ENCODE measurements around the gene CLINT1.
"Not testable (repeated sequence)": the region's sequence is repeated elsewhere in the genome, so short reads cannot be mapped to it uniquely, and the experiment has no call there.

Gene CLINT1

GRCh38 chr5:157860898-157861890 lies 2.2 kb upstream of the CLINT1 start:
- DNase-seq = no peak

DNA sequence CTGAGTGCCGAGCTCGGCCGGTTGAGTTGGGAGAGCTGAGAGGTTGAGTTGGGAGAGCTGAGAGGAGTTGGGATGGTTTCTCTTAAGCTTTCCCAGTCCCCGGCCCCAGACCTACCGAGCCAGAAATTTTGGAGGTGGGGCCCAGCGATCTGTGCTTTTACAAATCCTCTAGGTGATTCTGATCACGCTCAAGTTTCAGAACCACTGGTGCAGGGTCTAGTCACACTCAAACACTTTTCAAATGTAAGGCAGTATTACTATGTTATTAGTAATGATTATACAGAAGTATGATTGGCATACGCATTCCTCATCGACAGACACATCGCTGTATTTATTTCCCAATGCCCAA lies 256 bp upstream of the CLINT1 start:
- no peak for DNase-seq

- DNase-seq = no peak
Measured at GRCh38 chr5:157857816-157858526, 974 bp downstream of the CLINT1 start.

DNA sequence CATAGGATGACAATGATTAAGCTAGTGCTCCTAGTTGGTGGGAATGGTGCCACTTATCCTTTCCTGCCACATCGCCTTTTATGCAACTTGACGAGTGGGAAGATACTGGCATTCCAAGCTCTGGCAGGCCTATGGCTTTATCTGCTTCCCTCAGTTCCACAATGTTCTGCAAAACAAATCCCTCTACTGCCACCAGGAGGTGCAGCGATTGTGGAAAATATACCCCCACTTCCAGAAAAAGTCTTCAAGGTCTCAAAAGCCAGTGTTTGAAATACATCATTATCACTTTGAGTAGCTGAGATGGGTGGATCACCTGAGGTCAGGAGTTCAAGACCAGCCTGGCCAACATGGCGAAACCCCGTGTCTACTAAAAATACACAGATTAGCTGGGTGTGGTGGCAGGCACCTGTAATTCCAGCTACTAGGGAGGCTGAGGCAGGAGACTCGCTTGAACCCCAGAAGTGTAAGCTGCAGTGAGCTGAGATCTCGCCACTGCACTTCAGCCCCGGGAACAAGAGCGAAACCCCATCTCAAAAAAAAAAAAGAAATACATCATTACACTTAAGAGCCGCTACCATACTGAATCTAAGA lies 3.4 kb downstream of the CLINT1 start:
- DNase-seq = peak; percentile 60 to 65

DNA sequence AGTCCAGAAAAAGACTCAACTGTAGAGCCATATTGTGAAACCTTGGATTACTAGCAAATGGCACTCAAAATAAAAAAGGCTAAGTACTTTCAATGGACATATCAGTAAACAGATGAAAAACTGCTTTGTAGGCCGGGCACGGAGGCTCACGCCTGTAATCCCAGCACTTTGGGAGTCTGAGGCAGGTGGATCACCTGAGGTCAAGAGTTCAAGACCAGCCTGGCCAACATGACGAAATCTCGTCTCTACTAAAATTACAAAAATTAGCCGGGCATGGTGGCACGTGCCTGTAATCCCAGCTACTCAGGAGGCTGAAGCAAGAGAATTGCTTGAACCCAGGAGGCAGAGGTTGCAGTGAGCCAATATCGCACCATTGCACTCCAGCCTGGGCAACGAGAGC lies 5.6 kb downstream of the CLINT1 start:
- not testable (repeated sequence) for DNase-seq

GRCh38 chr5:157845914-157846598 lies 12.9 kb downstream of the CLINT1 start:
- DNase-seq = no peak

DNA sequence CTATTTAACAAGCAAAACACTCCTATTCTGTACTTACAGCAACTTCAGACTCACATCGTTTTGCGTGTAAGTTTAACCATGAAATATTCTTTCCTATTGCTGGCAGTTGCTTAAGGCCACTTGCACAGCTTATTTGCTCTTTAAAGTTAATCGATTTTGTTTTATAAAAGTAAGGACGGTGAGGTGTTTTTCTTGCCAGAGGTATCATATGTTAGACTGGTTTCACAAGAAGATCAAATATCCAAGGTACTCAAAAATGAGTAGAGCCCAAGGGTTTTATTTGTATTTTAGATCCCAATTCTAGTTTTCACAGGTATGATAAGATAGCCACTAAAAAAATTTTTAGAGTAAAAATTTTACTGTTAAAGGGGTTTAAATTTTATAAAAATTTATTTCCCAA lies 16.2 kb downstream of the CLINT1 start:
- no peak for DNase-seq

GRCh38 chr5:157842185-157842584 lies 16.8 kb downstream of the CLINT1 start:
- DNase-seq = no peak

DNA sequence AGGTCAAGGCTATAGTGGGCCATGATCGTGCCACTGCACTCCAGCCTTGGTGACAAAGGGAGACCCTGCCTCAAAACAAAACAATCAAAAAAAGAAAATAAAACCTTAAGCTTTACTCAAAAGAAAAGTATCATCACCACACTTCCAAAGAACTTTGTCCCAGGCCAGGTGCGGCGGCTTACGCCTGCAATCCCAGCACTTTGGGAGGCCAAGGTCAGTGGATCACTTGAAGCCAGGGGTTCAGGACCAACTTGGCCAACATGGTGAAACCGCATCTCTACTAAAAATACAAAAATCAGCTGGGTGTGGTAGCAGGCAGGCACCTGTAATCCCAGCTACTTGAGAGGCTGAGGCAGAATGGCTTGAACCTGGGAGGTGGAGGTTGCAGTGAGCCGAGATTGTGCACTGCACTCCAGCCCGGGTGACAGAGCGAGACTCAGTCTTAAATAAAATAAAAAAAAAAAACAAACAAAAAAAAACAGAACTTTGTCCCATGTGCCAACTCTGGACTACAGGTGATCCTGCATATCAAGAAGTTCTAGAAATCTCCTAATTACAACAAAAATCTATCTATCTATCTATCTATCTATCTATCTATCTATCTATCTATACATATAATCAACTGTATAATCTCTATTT lies 19.7 kb downstream of the CLINT1 start:
- DNase-seq = no peak

- no peak for DNase-seq
Measured at GRCh38 chr5:157836121-157836753, 22.7 kb downstream of the CLINT1 start.

DNA sequence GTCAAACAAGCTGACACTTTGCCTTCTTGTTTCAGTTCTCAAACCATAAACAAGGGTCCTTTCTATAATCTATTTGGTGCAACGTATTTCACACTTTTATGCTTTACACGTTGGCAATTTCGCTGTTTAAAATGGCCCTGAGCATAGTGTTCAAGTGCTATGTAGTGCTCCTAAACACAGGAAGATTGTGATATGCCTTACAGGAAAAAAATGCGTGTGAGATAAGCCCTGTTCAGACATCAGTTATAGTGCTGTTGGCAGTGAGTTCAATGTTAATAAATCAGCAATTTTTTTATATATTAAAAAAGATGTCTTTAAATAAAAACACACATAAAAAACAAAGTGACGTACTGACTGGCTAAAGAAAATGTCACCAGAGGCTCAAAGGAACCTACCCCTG lies 23.9 kb downstream of the CLINT1 start:
- DNase-seq = no peak

- DNase-seq = no peak
Measured at GRCh38 chr5:157828944-157829639, 29.9 kb downstream of the CLINT1 start.

DNA sequence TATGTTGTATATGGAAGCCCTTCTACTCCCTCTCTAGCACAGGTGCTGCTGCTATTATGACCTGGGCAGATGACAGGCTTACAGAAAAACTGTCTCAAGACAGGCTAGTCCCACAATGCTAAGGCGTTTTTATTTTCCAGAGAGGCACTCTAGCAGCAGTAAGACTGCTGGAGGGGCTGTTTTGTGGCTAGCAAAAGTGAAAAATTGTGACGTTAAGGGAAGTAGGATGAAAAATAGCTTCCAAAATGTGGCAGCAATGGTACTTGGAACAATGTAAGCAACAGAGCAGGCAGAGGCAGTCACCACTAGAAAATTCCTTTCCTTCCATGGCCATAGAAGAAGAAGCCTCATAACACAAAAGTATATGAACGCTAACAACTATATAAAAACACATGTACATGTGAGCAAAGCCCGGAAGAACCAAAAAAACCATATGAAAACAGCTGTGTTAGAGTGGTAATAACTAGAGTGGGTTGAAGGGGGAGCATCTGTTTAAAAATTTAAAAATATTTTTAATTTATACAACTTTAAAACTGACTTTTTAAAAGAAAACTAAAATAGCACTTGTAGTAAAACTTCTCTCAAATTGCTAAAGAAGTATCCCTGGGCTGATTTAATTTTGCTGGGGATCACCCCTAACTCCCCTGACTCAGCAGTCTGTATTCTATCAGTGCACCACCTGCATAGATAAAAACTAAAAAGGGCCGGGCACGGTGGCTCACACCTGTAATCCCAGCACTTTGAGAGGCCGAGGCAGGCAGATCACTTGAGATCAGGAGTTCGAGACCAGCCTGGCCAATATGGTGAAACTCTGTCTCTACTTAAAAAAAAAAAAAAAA lies 30.6 kb downstream of the CLINT1 start:
- DNase-seq = no peak

DNA sequence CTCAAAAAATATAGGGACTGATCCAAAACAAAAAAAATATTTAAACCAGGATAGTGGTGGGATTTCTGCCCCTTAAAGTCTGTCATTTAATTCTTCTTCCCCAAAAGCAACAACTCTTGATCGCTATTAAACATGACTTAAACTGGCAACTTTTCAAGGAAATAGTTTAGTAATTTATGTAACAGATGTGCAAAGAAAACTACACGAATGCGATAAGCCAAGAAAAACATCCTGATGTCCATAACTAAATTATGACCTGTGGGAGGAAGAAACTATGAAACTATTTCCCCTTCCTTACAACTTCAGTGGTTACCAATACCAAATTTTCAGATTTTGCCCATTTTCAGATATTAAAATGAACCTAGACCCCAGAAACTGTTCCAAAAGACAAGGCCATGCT lies 31.5 kb downstream of the CLINT1 start:
- DNase-seq = no peak

DNA sequence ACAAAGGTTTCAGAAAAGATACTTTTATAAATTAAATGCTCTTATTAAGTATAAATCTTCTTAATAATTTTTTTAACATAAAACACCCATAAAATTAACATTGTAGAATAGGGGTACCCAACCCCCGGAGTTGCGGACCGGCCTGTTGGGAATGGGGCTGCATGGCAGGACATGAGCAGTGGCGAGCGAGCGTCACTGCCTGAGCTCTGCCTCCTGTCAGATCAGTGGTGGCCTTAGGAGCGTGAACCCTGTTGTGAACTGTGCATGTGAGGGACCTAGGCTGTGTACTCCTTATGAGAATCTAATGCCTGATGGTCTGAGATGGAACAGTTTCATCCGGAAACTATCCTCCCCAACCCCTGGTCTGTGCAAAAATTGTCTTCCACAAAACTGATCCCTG lies 35.3 kb downstream of the CLINT1 start:
- no peak for DNase-seq

DNA sequence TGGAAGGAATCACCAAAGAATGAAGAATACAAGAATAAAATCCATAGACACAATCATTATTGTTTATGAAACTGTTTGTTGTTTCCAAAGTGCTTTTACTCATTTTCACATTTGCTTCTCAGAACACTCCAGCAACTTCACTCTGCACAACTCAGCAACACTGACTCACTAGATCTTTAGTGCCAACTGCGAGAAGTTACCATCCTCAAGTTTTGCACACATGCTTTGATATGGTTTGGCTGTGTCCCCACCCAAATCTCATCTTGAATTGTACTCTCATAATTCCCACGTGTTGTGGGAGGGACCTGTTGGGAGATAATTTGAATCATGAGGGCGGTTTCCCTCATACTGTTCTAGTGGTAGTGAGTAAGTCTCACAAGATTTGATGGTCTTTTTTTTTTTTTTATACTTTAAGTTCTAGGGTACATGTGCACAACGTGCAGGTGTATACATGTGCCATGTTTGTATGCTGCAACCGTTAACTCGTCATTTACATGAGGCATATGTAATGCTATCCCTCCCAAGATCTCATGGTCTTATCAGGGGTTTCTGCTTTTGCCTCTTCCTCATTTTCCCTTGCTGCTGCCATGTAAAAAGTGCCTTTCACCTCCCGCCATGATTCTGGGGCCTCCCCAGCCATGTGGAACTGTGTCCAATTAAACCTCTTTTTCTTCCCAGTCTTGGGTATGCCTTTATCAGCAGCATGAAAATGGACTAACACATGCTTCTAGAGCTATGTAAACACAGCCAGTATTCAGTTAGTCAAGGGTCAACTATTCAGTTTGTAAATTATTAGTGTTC lies 36.9 kb downstream of the CLINT1 start:
- DNase-seq = no peak

DNA sequence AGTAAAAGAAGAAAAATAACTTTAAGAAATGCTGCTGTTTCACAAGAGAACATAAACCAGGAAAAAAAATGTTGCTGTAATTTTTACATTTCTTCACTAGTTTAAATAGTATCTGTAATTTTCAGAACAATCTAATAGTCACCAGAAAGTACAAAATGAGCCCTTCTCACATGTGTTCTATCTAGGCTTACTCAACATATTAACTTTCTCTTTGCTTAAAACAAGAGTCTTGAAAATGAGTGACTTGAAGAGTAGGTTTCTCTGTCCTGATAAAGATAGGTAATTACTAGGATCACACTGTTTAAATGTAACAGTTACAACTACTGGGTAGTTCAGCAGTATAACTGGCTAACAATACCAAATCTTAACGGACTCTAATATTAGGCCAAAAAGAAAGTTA lies 37.5 kb downstream of the CLINT1 start:
- DNase-seq = no peak

GRCh38 chr5:157820593-157821252 lies 38.2 kb downstream of the CLINT1 start:
- DNase-seq = peak in 1 of 2 experiments; percentile 35

- no peak for DNase-seq
Measured at GRCh38 chr5:157819502-157820115, 39.3 kb downstream of the CLINT1 start.

Measured in NCI-H526 (cell line).